ENCODE data around the gene CLCN4.

Gene CLCN4

GRCh38 chrX:10156199-10157031 lies at the start of gene CLCN4:
Gene CLCN4 (plus strand): TSS chrX:10156975. CDS start chrX:10185033, 28,058 bp downstream.
- peak; percentile 55 for DNase-seq (ENCODE audit: low read depth)

GRCh38 chrX:10107483-10107882 lies 49.3 kb upstream of the CLCN4 start:
- DNase-seq (ENCODE audit: low read depth): no peak

GRCh38 chrX:10108288-10108687 lies 48.5 kb upstream of the CLCN4 start:
- DNase-seq (ENCODE audit: low read depth): no peak

GRCh38 chrX:10109695-10110094 lies 47.1 kb upstream of the CLCN4 start:
- DNase-seq (ENCODE audit: low read depth): no peak

- DNase-seq (ENCODE audit: low read depth): no peak
Observed at GRCh38 chrX:10110316-10110935, 46.3 kb upstream of the CLCN4 start.

- no peak for DNase-seq (ENCODE audit: low read depth)
Observed at GRCh38 chrX:10110984-10111363, 45.8 kb upstream of the CLCN4 start.

GRCh38 chrX:10111364-10112148 lies 45.2 kb upstream of the CLCN4 start:
- no peak for DNase-seq (ENCODE audit: low read depth)

- DNase-seq (ENCODE audit: low read depth): no peak
Observed at GRCh38 chrX:10112510-10112909, 44.3 kb upstream of the CLCN4 start.

- DNase-seq (ENCODE audit: low read depth): no peak
Observed at GRCh38 chrX:10115082-10115481, 41.7 kb upstream of the CLCN4 start.

GRCh38 chrX:10117301-10117700 lies 39.5 kb upstream of the CLCN4 start:
- no peak for DNase-seq (ENCODE audit: low read depth)

- DNase-seq (ENCODE audit: low read depth): no peak
Observed at GRCh38 chrX:10117864-10118377, 38.9 kb upstream of the CLCN4 start.

- DNase-seq (ENCODE audit: low read depth): no peak
Observed at GRCh38 chrX:10118530-10118929, 38.2 kb upstream of the CLCN4 start.

- peak; percentile 86 for DNase-seq (ENCODE audit: low read depth)
Observed at GRCh38 chrX:10119399-10119990, 37.3 kb upstream of the CLCN4 start.

GRCh38 chrX:10120331-10120730 lies 36.4 kb upstream of the CLCN4 start:
- DNase-seq (ENCODE audit: low read depth): no peak

GRCh38 chrX:10120828-10121227 lies 35.9 kb upstream of the CLCN4 start:
- DNase-seq (ENCODE audit: low read depth): no peak

- no peak for DNase-seq (ENCODE audit: low read depth)
Observed at GRCh38 chrX:10121787-10122186, 35.0 kb upstream of the CLCN4 start.

GRCh38 chrX:10124506-10125247 lies 32.1 kb upstream of the CLCN4 start:
- no peak for DNase-seq (ENCODE audit: low read depth)

GRCh38 chrX:10125248-10125615 lies 31.5 kb upstream of the CLCN4 start:
- no peak for DNase-seq (ENCODE audit: low read depth)

GRCh38 chrX:10126044-10126443 lies 30.7 kb upstream of the CLCN4 start:
- DNase-seq (ENCODE audit: low read depth): no peak

GRCh38 chrX:10126834-10127233 lies 29.9 kb upstream of the CLCN4 start:
- DNase-seq (ENCODE audit: low read depth): no peak

GRCh38 chrX:10128386-10128785 lies 28.4 kb upstream of the CLCN4 start:
- DNase-seq (ENCODE audit: low read depth): no peak

- DNase-seq (ENCODE audit: low read depth): no peak
Observed at GRCh38 chrX:10129229-10129628, 27.5 kb upstream of the CLCN4 start.

All from fibroblast of the conjunctiva (primary cell).